ENCODE results near the gene TAS1R2. TPM values are rescaled to one million over a fixed set of nuclear protein-coding genes. Genes with fewer than 3 reads are reported as not detected.
"Not testable (repeated sequence)": the region's sequence is repeated elsewhere in the genome, so short reads cannot be mapped to it uniquely, and the experiment has no call there.

TAS1R2 gene
- total and polyA plus RNA-seq, 4 donors = not detected

DNA sequence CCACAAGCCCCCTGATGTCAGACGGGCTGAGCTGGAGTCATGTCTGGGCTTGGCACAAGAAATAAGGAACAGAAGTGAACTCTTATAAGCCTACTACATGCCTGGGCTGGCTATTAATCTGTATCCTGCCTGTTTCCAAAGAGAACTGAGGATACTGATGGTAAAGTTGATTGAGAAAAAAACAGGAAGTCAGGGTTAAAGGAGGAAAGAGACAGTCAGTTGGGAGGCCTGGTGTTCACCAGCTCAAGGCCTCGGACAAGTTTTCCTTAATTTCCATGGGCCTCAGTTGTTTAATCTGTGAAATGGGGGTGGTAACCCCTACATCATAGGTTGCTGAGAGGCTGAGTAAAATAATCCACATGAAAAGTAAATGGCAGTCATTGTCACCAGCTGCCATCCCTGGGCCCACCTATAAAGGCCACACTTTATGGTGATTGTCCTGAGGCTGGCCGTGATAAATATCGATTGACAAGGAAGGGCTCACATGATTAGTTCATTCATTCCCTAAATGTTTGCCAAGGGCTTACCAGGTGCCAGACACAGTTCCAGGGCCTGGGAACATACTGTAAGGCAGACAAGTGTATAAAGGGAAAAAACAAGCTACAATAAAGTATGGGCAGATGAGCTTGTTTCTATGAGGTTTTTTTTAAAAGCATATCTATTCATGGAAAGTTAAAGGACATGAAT, 40.0 kb upstream of the TAS1R2 start:
- H3K27me3 ChIP-seq (ENCODE audit: control insufficient read depth, insufficient read depth, low read length) = no peaks in the 10 kb centered on the region
- peaks cover 31% of the 10 kb centered on the region for H3K4me1 ChIP-seq (ENCODE audit: control insufficient read depth, insufficient read depth, low read length)
- WGBS (ENCODE audit: insufficient coverage) = 87% methylated on average over 3 of the region's 4 CpGs
- no peak overlapping the region for H3K4me3 ChIP-seq (ENCODE audit: low read depth, low read length)
- no peak overlapping the region for H3K27ac ChIP-seq (ENCODE audit: low read depth, low read length)
- H3K36me3 ChIP-seq (ENCODE audit: control insufficient read depth, insufficient read depth, low read length) = peaks cover 19% of the 10 kb centered on the region
- H3K9me3 ChIP-seq (ENCODE audit: control insufficient read depth, insufficient read depth, low read length) = no peaks in the 10 kb centered on the region
- DNase-seq (ENCODE audit: low read depth in 4 of 6, low spot score in 6 of 6) = no peak

DNA sequence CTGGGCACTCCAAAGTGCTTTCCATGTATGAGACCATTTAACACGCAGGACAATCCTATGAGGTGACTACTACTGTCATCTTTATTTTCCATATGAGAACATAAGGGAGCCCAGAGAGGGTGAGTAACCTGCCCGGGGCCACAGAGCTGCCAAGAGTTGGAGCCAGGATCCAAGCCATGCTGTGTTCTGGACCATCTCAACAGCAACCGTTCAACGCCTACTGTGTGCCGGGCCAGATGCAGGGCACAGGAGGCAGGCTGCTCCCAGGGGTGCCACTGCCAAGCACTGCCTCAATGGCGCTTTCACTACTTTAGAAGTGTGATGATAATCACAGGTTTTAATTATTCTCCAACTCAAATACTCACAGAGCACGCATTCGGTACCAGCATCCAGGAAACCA, 39.1 kb upstream of the TAS1R2 start:
- Histone ChIP-seq H3K9me3 (ENCODE audit: control insufficient read depth, insufficient read depth, low read length) (no peaks in the 10 kb centered on the region), H3K4me1 (ENCODE audit: control insufficient read depth, insufficient read depth, low read length) (peaks cover 35% of the 10 kb centered on the region)
- 84% methylated on average over 4 of the region's 8 CpGs for WGBS (ENCODE audit: insufficient coverage)

DNA sequence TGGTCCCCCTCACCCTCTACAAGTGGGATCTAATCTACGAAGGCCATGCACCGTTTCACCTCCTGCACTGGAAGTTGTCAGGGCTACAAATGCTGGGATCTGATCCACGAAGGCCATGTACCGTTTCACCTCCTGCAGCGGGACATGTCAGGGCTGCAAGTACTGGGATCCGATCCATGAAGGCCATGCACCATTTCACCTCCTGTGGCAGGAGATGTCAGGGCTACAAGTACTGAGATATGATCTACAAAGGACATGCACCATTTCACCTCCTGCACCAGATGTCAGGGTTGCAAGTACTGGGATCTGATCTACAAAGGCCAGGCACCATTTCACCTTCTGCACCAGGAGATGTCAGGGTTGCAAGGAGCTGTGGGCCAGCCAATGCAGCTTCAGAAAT, 35.9 kb upstream of the TAS1R2 start:
- Histone ChIP-seq H3K4me1 (ENCODE audit: control insufficient read depth, insufficient read depth, low read length) (peaks cover 22% of the 10 kb centered on the region), H3K4me3 (ENCODE audit: low read depth, low read length) (no peak overlapping the region), H3K9me3 (ENCODE audit: control insufficient read depth, insufficient read depth, low read length) (no peaks in the 10 kb centered on the region), H3K36me3 (ENCODE audit: control insufficient read depth, insufficient read depth, low read length) (peaks cover 20% of the 10 kb centered on the region), H3K27ac (ENCODE audit: low read depth, low read length) (no peak overlapping the region), H3K27me3 (ENCODE audit: control insufficient read depth, insufficient read depth, low read length) (no peaks in the 10 kb centered on the region)
- no peak for DNase-seq (ENCODE audit: low read depth in 4 of 6, low spot score in 6 of 6)
- WGBS (ENCODE audit: insufficient coverage) = 85% methylated on average over 5 of the region's 6 CpGs

More for the DNA sequence above, 39.1 kb upstream of the TAS1R2 start:
- Histone ChIP-seq H3K4me3 (ENCODE audit: low read depth, low read length) (no peak overlapping the region), H3K36me3 (ENCODE audit: control insufficient read depth, insufficient read depth, low read length) (peaks cover 20% of the 10 kb centered on the region), H3K27ac (ENCODE audit: low read depth, low read length) (no peak overlapping the region), H3K27me3 (ENCODE audit: control insufficient read depth, insufficient read depth, low read length) (no peaks in the 10 kb centered on the region)
- no peak for DNase-seq (ENCODE audit: low read depth in 4 of 6, low spot score in 6 of 6)

DNA sequence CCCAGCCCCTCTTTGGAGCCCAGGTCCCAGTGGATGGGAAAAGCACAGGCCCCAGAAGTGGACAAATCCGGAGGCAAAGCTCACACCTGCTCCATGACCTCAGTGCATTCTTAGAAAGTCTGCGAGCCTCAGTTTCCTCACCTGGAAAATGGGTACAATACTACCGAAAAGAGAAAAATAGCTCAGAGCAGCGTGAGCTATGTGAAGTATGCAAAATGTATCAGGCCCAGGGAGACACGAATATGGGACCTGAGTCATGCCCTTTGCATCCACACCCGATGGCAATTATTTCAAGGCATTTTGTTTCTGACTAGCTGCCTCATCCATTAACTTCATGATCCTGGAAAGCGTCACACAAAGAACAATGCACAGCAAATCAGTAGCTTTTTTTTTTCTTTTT, 33.7 kb upstream of the TAS1R2 start:
- H3K27ac ChIP-seq (ENCODE audit: low read depth, low read length) = no peak overlapping the region

DNA sequence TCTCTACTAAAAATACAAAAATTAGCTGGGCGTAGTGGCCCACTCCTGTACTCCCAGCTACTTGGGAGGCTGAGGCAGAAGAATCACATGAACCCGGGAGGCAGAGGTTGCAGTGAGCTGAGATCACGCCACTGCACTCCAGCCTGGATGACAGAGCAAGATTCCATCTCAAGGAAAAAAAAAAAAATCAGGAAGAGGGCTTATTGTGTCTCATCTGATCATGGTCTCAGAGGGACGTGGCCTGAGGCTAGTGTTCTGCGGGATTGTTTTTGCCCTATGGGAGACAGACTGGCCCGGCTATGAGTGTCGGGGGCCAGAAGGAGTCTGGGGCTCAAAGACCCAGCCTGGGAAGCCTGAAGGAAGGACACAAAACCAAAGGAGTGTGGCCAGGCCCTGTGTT, 32.4 kb upstream of the TAS1R2 start:
- not testable (repeated sequence) for H3K27ac ChIP-seq (ENCODE audit: low read depth, low read length); H3K27me3 ChIP-seq (ENCODE audit: control insufficient read depth, insufficient read depth, low read length); DNase-seq (ENCODE audit: low read depth in 4 of 6, low spot score in 6 of 6); H3K9me3 ChIP-seq (ENCODE audit: control insufficient read depth, insufficient read depth, low read length); H3K4me3 ChIP-seq (ENCODE audit: low read depth, low read length)
- H3K36me3 ChIP-seq (ENCODE audit: control insufficient read depth, insufficient read depth, low read length) = peaks cover 36% of the 10 kb centered on the region
- WGBS (ENCODE audit: insufficient coverage) = 89% methylated on average over 7 of the region's 7 CpGs
- peaks cover 25% of the 10 kb centered on the region for H3K4me1 ChIP-seq (ENCODE audit: control insufficient read depth, insufficient read depth, low read length)

More for the DNA sequence above, 33.7 kb upstream of the TAS1R2 start:
- Histone ChIP-seq H3K9me3 (ENCODE audit: control insufficient read depth, insufficient read depth, low read length) (no peaks in the 10 kb centered on the region), H3K4me3 (ENCODE audit: low read depth, low read length) (no peak overlapping the region), H3K4me1 (ENCODE audit: control insufficient read depth, insufficient read depth, low read length) (peaks cover 25% of the 10 kb centered on the region), H3K36me3 (ENCODE audit: control insufficient read depth, insufficient read depth, low read length) (peaks cover 32% of the 10 kb centered on the region), H3K27me3 (ENCODE audit: control insufficient read depth, insufficient read depth, low read length) (no peaks in the 10 kb centered on the region)
- 84% methylated on average over 4 of the region's 7 CpGs for WGBS (ENCODE audit: insufficient coverage)
- DNase-seq (ENCODE audit: low read depth in 4 of 6, low spot score in 6 of 6) = no peak

DNA sequence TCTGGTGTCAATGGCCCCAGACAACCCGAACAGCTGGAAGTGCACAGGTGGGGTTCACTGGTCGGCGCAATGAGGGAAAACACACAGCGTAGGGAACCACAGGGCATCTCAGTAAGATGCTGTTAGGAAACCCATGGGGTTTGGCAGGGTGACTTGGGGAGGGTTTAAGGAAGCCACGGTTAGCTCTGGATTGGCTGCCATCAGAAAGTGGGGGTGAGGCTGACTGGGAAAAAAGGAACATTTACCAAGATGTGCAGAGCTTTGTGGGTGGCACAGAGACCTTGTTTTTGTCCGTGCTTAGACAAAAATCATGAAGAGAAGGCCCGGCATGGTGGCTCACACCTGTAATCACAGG, 31.9 kb upstream of the TAS1R2 start:
- H3K36me3 ChIP-seq (ENCODE audit: control insufficient read depth, insufficient read depth, low read length) = peaks cover 39% of the 10 kb centered on the region
- no peak overlapping the region for H3K4me3 ChIP-seq (ENCODE audit: low read depth, low read length)
- peaks cover 25% of the 10 kb centered on the region for H3K4me1 ChIP-seq (ENCODE audit: control insufficient read depth, insufficient read depth, low read length)
- H3K27me3 ChIP-seq (ENCODE audit: control insufficient read depth, insufficient read depth, low read length) = no peaks in the 10 kb centered on the region
- 95% methylated on average over 7 of the region's 7 CpGs for WGBS (ENCODE audit: insufficient coverage)
- no peaks in the 10 kb centered on the region for H3K9me3 ChIP-seq (ENCODE audit: control insufficient read depth, insufficient read depth, low read length)
- H3K27ac ChIP-seq (ENCODE audit: low read depth, low read length) = no peak overlapping the region
- DNase-seq (ENCODE audit: low read depth in 4 of 6, low spot score in 6 of 6) = no peak

DNA sequence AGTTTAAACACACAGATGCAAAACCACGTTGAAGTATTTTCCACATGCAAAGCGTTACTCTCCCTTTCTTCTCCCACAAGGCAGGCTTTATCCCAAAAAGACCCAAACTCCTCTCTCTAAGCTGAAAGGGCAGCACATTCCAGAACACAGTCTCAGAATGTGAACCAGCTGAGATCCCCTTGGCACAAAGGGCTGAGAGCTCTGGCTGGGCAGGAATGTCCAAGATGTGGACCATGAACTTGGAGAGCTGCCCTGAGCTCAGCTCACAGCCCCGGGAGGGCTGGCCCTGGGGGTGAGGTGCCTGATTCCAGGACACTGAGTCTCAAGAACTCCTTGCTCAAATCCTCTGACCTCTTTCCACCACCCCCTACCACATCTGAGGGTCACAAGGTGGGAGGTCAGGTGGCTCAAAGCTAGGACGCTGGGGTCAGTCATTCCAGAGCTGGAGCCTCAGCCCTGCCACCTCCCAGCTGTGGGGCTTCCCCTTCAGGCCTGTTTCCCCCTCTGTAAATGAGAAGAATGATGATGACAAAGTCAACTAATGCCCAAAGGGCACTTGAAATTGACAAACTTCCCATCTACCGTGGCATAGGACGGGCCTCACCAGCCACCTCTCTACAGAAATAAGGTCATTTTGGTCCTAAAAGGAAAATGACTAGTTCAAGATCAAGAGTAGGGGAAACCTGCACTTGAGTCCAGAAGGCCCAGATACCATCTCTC, 31.4 kb upstream of the TAS1R2 start:
- peak in 1 of 6 donors; percentile 76 for DNase-seq (ENCODE audit: low read depth in 4 of 6, low spot score in 6 of 6)
- peaks cover 41% of the 10 kb centered on the region for H3K36me3 ChIP-seq (ENCODE audit: control insufficient read depth, insufficient read depth, low read length)
- WGBS (ENCODE audit: insufficient coverage) = 32% methylated on average over 3 of the region's 6 CpGs
- peaks cover 27% of the 10 kb centered on the region for H3K4me1 ChIP-seq (ENCODE audit: control insufficient read depth, insufficient read depth, low read length)
- no peaks in the 10 kb centered on the region for H3K27me3 ChIP-seq (ENCODE audit: control insufficient read depth, insufficient read depth, low read length)
- no peak overlapping the region for H3K27ac ChIP-seq (ENCODE audit: low read depth, low read length)
- no peak overlapping the region for H3K4me3 ChIP-seq (ENCODE audit: low read depth, low read length)
- H3K9me3 ChIP-seq (ENCODE audit: control insufficient read depth, insufficient read depth, low read length) = no peaks in the 10 kb centered on the region

DNA sequence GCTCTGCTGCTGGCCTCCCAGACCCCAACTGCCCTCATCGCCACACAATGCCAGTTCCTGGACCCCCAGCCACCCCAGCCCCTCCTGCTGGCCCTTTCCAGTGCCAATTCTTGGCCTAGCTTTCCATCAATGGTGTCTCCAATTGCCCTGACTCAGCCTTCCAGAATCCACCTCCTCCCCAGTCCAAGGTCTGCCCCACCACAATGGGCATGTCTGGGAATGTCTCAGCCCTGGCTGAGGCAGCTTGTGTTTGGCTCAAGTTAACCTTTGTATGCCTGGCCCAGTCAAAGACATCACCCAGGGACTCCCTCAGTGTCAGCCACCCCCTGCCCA, 26.5 kb upstream of the TAS1R2 start:
- WGBS (ENCODE audit: insufficient coverage) = 89% methylated on average over 1 of the region's 1 CpG
- no peak overlapping the region for H3K27ac ChIP-seq (ENCODE audit: low read depth, low read length)
- no peak overlapping the region for H3K4me3 ChIP-seq (ENCODE audit: low read depth, low read length)
- H3K4me1 ChIP-seq (ENCODE audit: control insufficient read depth, insufficient read depth, low read length) = peaks cover 37% of the 10 kb centered on the region
- H3K27me3 ChIP-seq (ENCODE audit: control insufficient read depth, insufficient read depth, low read length) = no peaks in the 10 kb centered on the region
- DNase-seq (ENCODE audit: low read depth in 4 of 6, low spot score in 6 of 6) = no peak
- no peaks in the 10 kb centered on the region for H3K9me3 ChIP-seq (ENCODE audit: control insufficient read depth, insufficient read depth, low read length)
- H3K36me3 ChIP-seq (ENCODE audit: control insufficient read depth, insufficient read depth, low read length) = peaks cover 75% of the 10 kb centered on the region

DNA sequence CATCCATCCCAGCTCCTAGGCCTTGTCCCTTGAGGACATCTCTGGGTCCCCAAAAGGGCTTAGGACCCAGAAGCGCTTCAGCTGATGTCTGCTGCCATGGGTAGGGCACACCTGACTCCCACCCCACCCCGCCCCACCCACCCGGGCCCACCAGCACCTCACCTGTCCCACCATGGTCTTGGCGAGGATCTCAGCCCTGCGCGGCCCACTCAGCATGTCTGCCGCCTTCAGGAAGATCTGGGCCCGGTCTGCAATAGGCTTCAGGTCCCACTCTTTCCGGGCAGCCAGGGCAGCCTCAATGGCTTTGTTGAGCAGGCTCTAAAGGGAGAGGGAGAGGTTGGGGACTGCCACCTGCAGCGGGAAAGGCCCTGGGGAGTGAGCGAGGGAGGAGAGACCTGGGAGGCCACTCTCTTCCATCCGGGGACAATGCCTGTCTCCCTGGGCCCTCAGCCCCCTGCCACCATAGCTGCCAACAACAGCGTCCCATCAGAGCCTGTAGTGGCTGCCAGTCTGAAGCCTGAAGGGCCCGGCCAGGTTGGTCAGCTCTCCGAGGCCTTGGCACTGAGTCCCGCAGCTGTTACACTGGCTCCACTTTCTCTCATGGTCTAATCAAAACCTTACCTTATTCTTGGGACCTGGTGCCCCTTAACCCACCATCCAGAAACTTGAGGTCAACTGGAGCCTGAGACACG, 26.0 kb upstream of the TAS1R2 start:
- Histone ChIP-seq H3K4me3 (ENCODE audit: low read depth, low read length) (no peak overlapping the region), H3K27me3 (ENCODE audit: control insufficient read depth, insufficient read depth, low read length) (no peaks in the 10 kb centered on the region), H3K4me1 (ENCODE audit: control insufficient read depth, insufficient read depth, low read length) (peaks cover 33% of the 10 kb centered on the region), H3K36me3 (ENCODE audit: control insufficient read depth, insufficient read depth, low read length) (peaks cover 78% of the 10 kb centered on the region), H3K27ac (ENCODE audit: low read depth, low read length) (no peak overlapping the region), H3K9me3 (ENCODE audit: control insufficient read depth, insufficient read depth, low read length) (no peaks in the 10 kb centered on the region)
- no peak for DNase-seq (ENCODE audit: low read depth in 4 of 6, low spot score in 6 of 6)
- 88% methylated on average over 13 of the region's 17 CpGs for WGBS (ENCODE audit: insufficient coverage)

Measured in spinal cord (tissue), 10 donors.